Endothelial cell of umbilical vein (primary cell): ENCODE measurements around the gene SNED1. TPM values are rescaled to one million over a fixed set of nuclear protein-coding genes. Genes with fewer than 3 reads are reported as not detected.

ENCODE experiments used
- BruUV-seq: library from RNA; stranded (reverse); fragments of 400-500 nt; replicated peaks from 2 replicates; lab custom pipeline; 2021; lab: Mats Ljungman, UMichigan
- CTCF ChIA-PET: fragments of 300-600, 350-600 bp; sonication (Branson Sonifier 250); formaldehyde crosslinking; loops from one replicate; lab custom pipeline; 2021; ENCODE audit warnings: antibody characterized with exemption, inconsistent platforms; lab: Charles Lee
- POLR2A ChIA-PET: fragments of 300-600, 350-600 bp; sonication (Branson Sonifier 250); formaldehyde crosslinking; loops from one replicate; lab custom pipeline; 2021; ENCODE audit warnings: antibody characterized with exemption, inconsistent platforms; lab: Charles Lee
- DNase-seq: peaks from one replicate; pipeline ENCODE4 v3.0.0-alpha.2; 2011; ENCODE audit warnings: low read depth, low spot score
- FAIRE-seq: peaks from 2 replicates; lab custom pipeline; 2011; peaks lifted over from hg19 to GRCh38; lab: Jason Lieb, UNC
- H2AFZ ChIP-seq: 2 replicates; pipeline ENCODE4 v1.6.0; 2012; ENCODE audit warnings: low read depth, low read length, control low read depth, inconsistent platforms
- H3K27ac ChIP-seq: 2 replicates; pipeline ENCODE4 v1.5.1; 2011; ENCODE audit warnings: low read depth, mild to moderate bottlenecking, control low read depth, low read length, moderate library complexity; ENCODE audit not compliant: insufficient read depth
- H3K27me3 ChIP-seq, 2 experiments: 2 replicates each; pipeline versions ENCODE4 v1.6.0 to v1.6.1; 2011; ENCODE audit warnings: low read length in 2 of 2, mixed read lengths in 1 of 2; ENCODE audit not compliant: control insufficient read depth in 2 of 2, insufficient read depth in 2 of 2
- H3K36me3 ChIP-seq, 2 experiments: 2 replicates in 1 of 2; 3 replicates in 1 of 2; pipeline ENCODE4 v1.5.1; 2011; ENCODE audit warnings: low read length in 2 of 2, mild to moderate bottlenecking in 1 of 2, moderate library complexity in 1 of 2; ENCODE audit not compliant: control insufficient read depth in 2 of 2, insufficient read depth in 2 of 2; ENCODE audit errors: extremely low read depth in 1 of 2
- H3K4me1 ChIP-seq: 3 replicates; pipeline ENCODE4 v1.5.1; 2011; ENCODE audit warnings: mild to moderate bottlenecking, low read length; ENCODE audit not compliant: control insufficient read depth, insufficient read depth; ENCODE audit errors: extremely low read depth
- H3K4me2 ChIP-seq: 2 replicates; pipeline ENCODE4 v1.6.1; 2011; ENCODE audit warnings: low read length, control low read depth, mixed read lengths; ENCODE audit not compliant: insufficient read depth
- H3K4me3 ChIP-seq, 3 experiments: fragments of 200-600 bp in 1 of 3; sonication (generic), shearing (Covaris generic) in 1 of 3; replicated peaks in 1 of 3; 2 replicates each; pipeline ENCODE4 v1.5.1; 2011 to 2016; ENCODE audit warnings: control low read depth in 3 of 3, low read length in 3 of 3, mild to moderate bottlenecking in 2 of 3, inconsistent platforms in 1 of 3, low read depth in 1 of 3, moderate library complexity in 1 of 3; ENCODE audit not compliant: insufficient read depth in 1 of 3
- H3K79me2 ChIP-seq: 2 replicates; pipeline ENCODE4 v1.6.0; 2012; ENCODE audit warnings: low read length, inconsistent platforms; ENCODE audit not compliant: control insufficient read depth, insufficient read depth
- H3K9ac ChIP-seq: replicated peaks from 2 replicates; pipeline ENCODE3; 2011; ENCODE audit warnings: low read length, control low read depth; ENCODE audit not compliant: insufficient read depth; ENCODE audit errors: extremely low read depth
- H3K9me1 ChIP-seq: replicated peaks from 3 replicates; pipeline ENCODE4 v1.6.0; 2011; ENCODE audit warnings: mild to moderate bottlenecking, low read length; ENCODE audit not compliant: control insufficient read depth, insufficient read depth; ENCODE audit errors: extremely low read depth
- H3K9me3 ChIP-seq: replicated peaks from 2 replicates; pipeline ENCODE4 v1.5.1; 2012; ENCODE audit warnings: low read length, inconsistent platforms; ENCODE audit not compliant: control insufficient read depth, insufficient read depth
- H4K20me1 ChIP-seq: replicated peaks from 2 replicates; pipeline ENCODE3; 2011; ENCODE audit warnings: mild to moderate bottlenecking, low read length; ENCODE audit not compliant: control insufficient read depth, insufficient read depth; ENCODE audit errors: extremely low read depth
- EZH2 ChIP-seq: IDR thresholded peaks from 2 replicates; pipeline ENCODE4 v1.6.1; 2012; ENCODE audit warnings: borderline replicate concordance, low read depth, mild to moderate bottlenecking, moderate library complexity, low read length, inconsistent platforms; ENCODE audit not compliant: severe bottlenecking
- FOS ChIP-seq: IDR thresholded peaks from 2 replicates; pipeline ENCODE4 v1.6.1; 2011; ENCODE audit warnings: mild to moderate bottlenecking, low read length, moderate library complexity, borderline replicate concordance; ENCODE audit not compliant: insufficient read depth
- GATA2 ChIP-seq: IDR thresholded peaks from 2 replicates; pipeline ENCODE4 v1.7.0; 2011; ENCODE audit warnings: low read depth, mild to moderate bottlenecking, moderate library complexity, mixed read lengths, low read length; ENCODE audit not compliant: insufficient read length, insufficient read depth
- JUN ChIP-seq: IDR thresholded peaks from 2 replicates; pipeline ENCODE4 v1.6.1; 2011; ENCODE audit warnings: borderline replicate concordance, low read depth; ENCODE audit not compliant: insufficient read length, insufficient read depth
- MYC ChIP-seq: IDR thresholded peaks from one replicate; pipeline ENCODE4 v1.6.1; 2011; ENCODE audit warnings: mild to moderate bottlenecking, low read depth, low read length
- POLR2A ChIP-seq: IDR thresholded peaks from 2 replicates; pipeline ENCODE4 v1.6.1; 2012; ENCODE audit warnings: low read depth, mild to moderate bottlenecking, control low read depth, low read length
- POLR2AphosphoS5 ChIP-seq: IDR thresholded peaks from 2 replicates; pipeline ENCODE4 v1.6.1; 2012; ENCODE audit warnings: low read depth, mild to moderate bottlenecking, control low read depth, low read length, moderate library complexity; ENCODE audit not compliant: insufficient read depth
- dilution Hi-C: fragments of 300-500 bp; cut with MboI; formaldehyde crosslinking; loops from one replicate; pipeline ENCODE4 v1.15.0; 2019; ENCODE audit warnings: low sequenced_read_pairs; ENCODE audit not compliant: extremely low pct_ligation_motif_present
- intact Hi-C: fragments of 100-400 bp; cut with micrococcal nuclease; formaldehyde crosslinking; loops from one replicate; pipeline ENCODE4 v1.10.0; 2022
- polyA plus RNA-seq, 4 experiments: library from polyadenylated mRNA; depleted of rRNA in 3 of 4; stranded (reverse) in 3 of 4; unstranded in 1 of 4; fragments of >200 nt; gene quantifications; 2 replicates each; pipeline versions ENCODE4 v1.2.1 to v1.2.3, GENCODE V29; 2011 to 2012; ENCODE audit warnings: missing spikeins in 1 of 4
- total RNA-seq: library from RNA; stranded (reverse); gene quantifications from 2 replicates; pipeline ENCODE4 v1.2.3, GENCODE V29; 2021
- TF ChIP-seq, protein P1 (sequence below), 2 donors: IDR thresholded peaks; 1 replicate in 1 of 2; 2 replicates in 1 of 2; pipeline ENCODE4 v1.5.1; 2011; ENCODE audit warnings: low read length in 2 of 2, mild to moderate bottlenecking in 2 of 2, moderate library complexity in 2 of 2, control low read depth in 1 of 2, inconsistent platforms in 1 of 2, low read depth in 1 of 2; ENCODE audit not compliant: insufficient read depth in 1 of 2; ENCODE audit errors: extremely low read depth in 1 of 2
- TF ChIP-seq, protein P2 (sequence below): IDR thresholded peaks from 2 replicates; pipeline ENCODE4 v1.6.1; 2011; ENCODE audit not compliant: insufficient read depth, insufficient read length

The SNED1 gene
- total and polyA plus RNA-seq, 2 donors (not counting 3 experiments of a cell fraction or from before 2014, with no cell fraction given): 14.1 to 17.2 TPM

DNA sequence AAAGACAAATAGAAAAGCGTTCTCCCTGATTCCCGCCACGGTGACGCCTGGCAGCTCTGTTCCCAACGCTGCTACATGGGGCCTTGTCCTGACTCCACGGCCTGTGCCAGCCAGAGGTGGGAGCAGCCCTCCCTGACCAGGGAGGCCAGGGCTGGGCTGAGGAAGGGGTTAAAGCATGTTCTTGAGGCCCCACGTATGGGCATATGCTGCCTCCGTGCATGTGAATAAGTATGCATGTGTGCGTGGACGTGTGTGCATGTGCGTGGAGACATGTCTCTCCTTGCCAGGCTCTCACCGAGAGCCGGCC lies 1.6 kb upstream of the SNED1 start:
- TF ChIP-seq POLR2A (no peak), POLR2AphosphoS5 (no peak), GATA2 (no peak), JUN (no peak), EZH2 (no peak), MYC (no peak), FOS (no peak)
- TF ChIP-seq, protein P1, sequence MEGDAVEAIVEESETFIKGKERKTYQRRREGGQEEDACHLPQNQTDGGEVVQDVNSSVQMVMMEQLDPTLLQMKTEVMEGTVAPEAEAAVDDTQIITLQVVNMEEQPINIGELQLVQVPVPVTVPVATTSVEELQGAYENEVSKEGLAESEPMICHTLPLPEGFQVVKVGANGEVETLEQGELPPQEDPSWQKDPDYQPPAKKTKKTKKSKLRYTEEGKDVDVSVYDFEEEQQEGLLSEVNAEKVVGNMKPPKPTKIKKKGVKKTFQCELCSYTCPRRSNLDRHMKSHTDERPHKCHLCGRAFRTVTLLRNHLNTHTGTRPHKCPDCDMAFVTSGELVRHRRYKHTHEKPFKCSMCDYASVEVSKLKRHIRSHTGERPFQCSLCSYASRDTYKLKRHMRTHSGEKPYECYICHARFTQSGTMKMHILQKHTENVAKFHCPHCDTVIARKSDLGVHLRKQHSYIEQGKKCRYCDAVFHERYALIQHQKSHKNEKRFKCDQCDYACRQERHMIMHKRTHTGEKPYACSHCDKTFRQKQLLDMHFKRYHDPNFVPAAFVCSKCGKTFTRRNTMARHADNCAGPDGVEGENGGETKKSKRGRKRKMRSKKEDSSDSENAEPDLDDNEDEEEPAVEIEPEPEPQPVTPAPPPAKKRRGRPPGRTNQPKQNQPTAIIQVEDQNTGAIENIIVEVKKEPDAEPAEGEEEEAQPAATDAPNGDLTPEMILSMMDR (IDR thresholded peaks at IDR 0.05; ENCODE audit: extremely low read depth in 1 of 2, insufficient read depth in 1 of 2, low read depth in 1 of 2, low read length in 2 of 2): no peak
- TF ChIP-seq, protein P2, sequence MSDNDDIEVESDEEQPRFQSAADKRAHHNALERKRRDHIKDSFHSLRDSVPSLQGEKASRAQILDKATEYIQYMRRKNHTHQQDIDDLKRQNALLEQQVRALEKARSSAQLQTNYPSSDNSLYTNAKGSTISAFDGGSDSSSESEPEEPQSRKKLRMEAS: no peak
- H3K9me1 ChIP-seq: no peaks in the 10 kb centered on the region
- peaks cover 4% of the 10 kb centered on the region for H3K79me2 ChIP-seq
- H3K4me2 ChIP-seq: no peak overlapping the region
- ChIA-PET POLR2A (no interaction called here), CTCF (interaction anchor here (1.3 kb wide), 1 partner anchor 13 kb away, joined by 3 read pairs; no protein-coding TSS in a partner anchor)
- H3K4me3 ChIP-seq: no peak overlapping the region
- no peak overlapping the region for H3K27ac ChIP-seq
- no peaks in the 10 kb centered on the region for H4K20me1 ChIP-seq
- no peaks in the 10 kb centered on the region for H3K27me3 ChIP-seq
- no TSS peak for BruUV-seq
- no peaks in the 10 kb centered on the region for H3K9me3 ChIP-seq
- no peak for DNase-seq
- no peaks in the 10 kb centered on the region for H3K36me3 ChIP-seq
- intact Hi-C loops: loop anchor here (5.0 to 10.0 kb wide), 3 partner anchors 218 to 641 kb away; partner anchors contain the start of genes ATG4B, DUSP28, RNPEPL1 and THAP4
- no peak overlapping the region for H2AFZ ChIP-seq
- dilution Hi-C loops: no loop called here
- FAIRE-seq: no peak
- H3K9ac ChIP-seq: no peak overlapping the region
- peaks cover 19% of the 10 kb centered on the region for H3K4me1 ChIP-seq
